HepG2 (cell line): ENCODE measurements around the gene RBBP8NL. TPM values are rescaled to one million over a fixed set of nuclear protein-coding genes. Genes with fewer than 3 reads are reported as not detected.

Source experiments
- ATF3 ChIP-seq: sonication (generic); formaldehyde crosslinking; IDR thresholded peaks from 2 replicates; pipeline ENCODE4 v1.4.0; 2020; ENCODE audit warnings: missing genetic modification reagents
- GLI4 ChIP-seq: sonication (generic); formaldehyde crosslinking; IDR thresholded peaks from 2 replicates; pipeline ENCODE4 v1.5.1; 2020; ENCODE audit warnings: missing genetic modification reagents, mild to moderate bottlenecking, moderate library complexity, borderline replicate concordance
- HDAC2 ChIP-seq: sonication (generic); formaldehyde crosslinking; IDR thresholded peaks from 2 replicates; pipeline ENCODE4 v1.4.0; 2020; ENCODE audit warnings: missing genetic modification reagents
- HNRNPK ChIP-seq: fragments of 200-400 bp; formaldehyde crosslinking; IDR thresholded peaks from 2 replicates; pipeline ENCODE4 v1.6.1; 2018; ENCODE audit warnings: low read length, low read depth, moderate library complexity, mild to moderate bottlenecking; ENCODE audit not compliant: poor library complexity, severe bottlenecking
- NFIB ChIP-seq: sonication (generic); formaldehyde crosslinking; IDR thresholded peaks from 2 replicates; pipeline ENCODE4 v1.9.0; 2021; ENCODE audit warnings: missing genetic modification reagents, mild to moderate bottlenecking, borderline replicate concordance
- REL ChIP-seq: sonication (generic); formaldehyde crosslinking; conservative IDR thresholded peaks from 2 replicates; pipeline ENCODE4 v1.8.0; 2022; ENCODE audit warnings: mild to moderate bottlenecking, missing genetic modification reagents, moderate library complexity
- SSRP1 ChIP-seq: IDR thresholded peaks from 2 replicates; pipeline ENCODE4 v1.6.1; 2016; ENCODE audit warnings: control low read depth
- ZFP62 ChIP-seq: sonication (generic); formaldehyde crosslinking; IDR thresholded peaks from 2 replicates; pipeline ENCODE4 v1.4.0; 2020; ENCODE audit warnings: missing genetic modification reagents
- ZMAT3 ChIP-seq: sonication (generic); formaldehyde crosslinking; conservative IDR thresholded peaks from 2 replicates; pipeline ENCODE4 v1.7.0; 2021; ENCODE audit warnings: missing genetic modification reagents
- ZNF264 ChIP-seq: sonication (generic); formaldehyde crosslinking; IDR thresholded peaks from 2 replicates; pipeline ENCODE4 v1.4.0; 2020; ENCODE audit warnings: missing genetic modification reagents
- ZNF317 ChIP-seq: sonication (generic); formaldehyde crosslinking; IDR thresholded peaks from 2 replicates; pipeline ENCODE4 v1.5.0; 2020; ENCODE audit warnings: mild to moderate bottlenecking, missing genetic modification reagents
- ZNF550 ChIP-seq: sonication (generic); formaldehyde crosslinking; IDR thresholded peaks from 2 replicates; pipeline ENCODE4 v1.4.0; 2020; ENCODE audit warnings: mild to moderate bottlenecking, missing genetic modification reagents, borderline replicate concordance
- ZNF790 ChIP-seq: sonication (generic); formaldehyde crosslinking; IDR thresholded peaks from 2 replicates; pipeline ENCODE4 v1.8.0; 2022; ENCODE audit warnings: missing genetic modification reagents, mild to moderate bottlenecking, borderline replicate concordance
- ZSCAN9 ChIP-seq: IDR thresholded peaks from 2 replicates; pipeline ENCODE4 v1.6.1; 2016; ENCODE audit warnings: borderline replicate concordance
- polyA plus RNA-seq, 8 experiments: library from polyadenylated mRNA; depleted of rRNA in 3 of 8; stranded (reverse) in 7 of 8; unstranded in 1 of 8; fragments of >200 nt; fragmentation: Illumina TruSeq in 4 of 8; extraction: Trizol in 4 of 8; gene quantifications; 2 replicates each; pipeline versions ENCODE4 v1.2.1 to v1.2.3, GENCODE V29; 2011 to 2016; ENCODE audit warnings: low read depth in 4 of 8, missing spikeins in 1 of 8, mixed read lengths in 1 of 8; ENCODE audit not compliant: insufficient read depth in 1 of 8
- total RNA-seq, 5 experiments: library from RNA; depleted of rRNA; stranded (reverse); fragments of >200 nt; fragmentation: Illumina TruSeq; extraction: Trizol; gene quantifications; 2 replicates each; pipeline ENCODE4 v1.2.3, GENCODE V29; 2016; ENCODE audit warnings: low read depth in 1 of 5
- TF ChIP-seq, protein P1 (sequence below): sonication (generic); formaldehyde crosslinking; IDR thresholded peaks from 2 replicates; pipeline ENCODE4 v1.9.0; 2021; ENCODE audit warnings: missing genetic modification reagents, mild to moderate bottlenecking, borderline replicate concordance
- TF ChIP-seq, protein P2 (sequence below): sonication (generic); formaldehyde crosslinking; IDR thresholded peaks from 2 replicates; pipeline ENCODE4 v1.5.1; 2020; ENCODE audit warnings: mild to moderate bottlenecking, missing genetic modification reagents
- TF ChIP-seq, protein P3 (sequence below): sonication (generic); formaldehyde crosslinking; IDR thresholded peaks from 2 replicates; pipeline ENCODE4 v1.5.0; 2020; ENCODE audit warnings: missing genetic modification reagents

RBBP8NL gene
- total and polyA plus RNA-seq, 2 of the 13 experiments (the other 11 are each of a cell fraction or from before 2014, with no cell fraction given), result 0.69 to 0.86 TPM

- TF ChIP-seq, protein P1, sequence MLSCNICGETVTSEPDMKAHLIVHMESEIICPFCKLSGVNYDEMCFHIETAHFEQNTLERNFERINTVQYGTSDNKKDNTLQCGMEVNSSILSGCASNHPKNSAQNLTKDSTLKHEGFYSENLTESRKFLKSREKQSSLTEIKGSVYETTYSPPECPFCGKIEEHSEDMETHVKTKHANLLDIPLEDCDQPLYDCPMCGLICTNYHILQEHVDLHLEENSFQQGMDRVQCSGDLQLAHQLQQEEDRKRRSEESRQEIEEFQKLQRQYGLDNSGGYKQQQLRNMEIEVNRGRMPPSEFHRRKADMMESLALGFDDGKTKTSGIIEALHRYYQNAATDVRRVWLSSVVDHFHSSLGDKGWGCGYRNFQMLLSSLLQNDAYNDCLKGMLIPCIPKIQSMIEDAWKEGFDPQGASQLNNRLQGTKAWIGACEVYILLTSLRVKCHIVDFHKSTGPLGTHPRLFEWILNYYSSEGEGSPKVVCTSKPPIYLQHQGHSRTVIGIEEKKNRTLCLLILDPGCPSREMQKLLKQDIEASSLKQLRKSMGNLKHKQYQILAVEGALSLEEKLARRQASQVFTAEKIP, result no peak
- TF ChIP-seq ZNF317, result no peak
- TF ChIP-seq HDAC2 (CRISPR knock-in tag), result no peak
- TF ChIP-seq ZFP62, result no peak
- TF ChIP-seq, protein P2, sequence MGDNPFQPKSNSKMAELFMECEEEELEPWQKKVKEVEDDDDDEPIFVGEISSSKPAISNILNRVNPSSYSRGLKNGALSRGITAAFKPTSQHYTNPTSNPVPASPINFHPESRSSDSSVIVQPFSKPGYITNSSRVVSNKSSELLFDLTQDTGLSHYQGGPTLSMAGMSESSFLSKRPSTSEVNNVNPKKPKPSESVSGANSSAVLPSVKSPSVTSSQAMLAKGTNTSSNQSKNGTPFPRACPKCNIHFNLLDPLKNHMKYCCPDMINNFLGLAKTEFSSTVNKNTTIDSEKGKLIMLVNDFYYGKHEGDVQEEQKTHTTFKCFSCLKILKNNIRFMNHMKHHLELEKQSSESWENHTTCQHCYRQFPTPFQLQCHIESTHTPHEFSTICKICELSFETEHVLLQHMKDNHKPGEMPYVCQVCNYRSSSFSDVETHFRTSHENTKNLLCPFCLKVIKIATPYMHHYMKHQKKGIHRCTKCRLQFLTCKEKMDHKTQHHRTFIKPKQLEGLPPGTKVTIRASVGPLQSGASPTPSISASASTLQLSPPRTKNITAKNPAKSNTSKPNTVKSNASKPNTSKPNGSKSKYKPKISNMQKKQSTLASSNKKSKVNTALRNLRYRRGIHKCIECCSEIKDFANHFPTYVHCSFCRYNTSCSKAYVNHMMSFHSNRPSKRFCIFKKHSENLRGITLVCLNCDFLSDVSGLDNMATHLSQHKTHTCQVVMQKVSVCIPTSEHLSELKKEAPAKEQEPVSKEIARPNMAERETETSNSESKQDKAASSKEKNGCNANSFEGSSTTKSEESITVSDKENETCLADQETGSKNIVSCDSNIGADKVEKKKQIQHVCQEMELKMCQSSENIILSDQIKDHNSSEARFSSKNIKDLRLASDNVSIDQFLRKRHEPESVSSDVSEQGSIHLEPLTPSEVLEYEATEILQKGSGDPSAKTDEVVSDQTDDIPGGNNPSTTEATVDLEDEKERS, result no peak
- TF ChIP-seq ZMAT3 (CRISPR knock-in tag), result no peak
- TF ChIP-seq ZNF790, result no peak
- TF ChIP-seq, protein P3, sequence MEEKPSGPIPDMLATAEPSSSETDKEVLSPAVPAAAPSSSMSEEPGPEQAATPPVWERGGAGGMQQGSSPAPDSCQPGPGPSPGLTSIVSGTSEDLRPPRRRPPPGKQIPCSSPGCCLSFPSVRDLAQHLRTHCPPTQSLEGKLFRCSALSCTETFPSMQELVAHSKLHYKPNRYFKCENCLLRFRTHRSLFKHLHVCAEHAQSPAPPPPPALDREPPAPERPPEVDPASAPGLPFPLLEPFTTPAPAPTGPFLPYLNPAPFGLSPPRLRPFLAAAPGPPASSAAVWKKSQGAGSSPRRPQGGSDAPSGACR (CRISPR knock-in tag), result no peak
- TF ChIP-seq ZNF264 (CRISPR knock-in tag), result no peak
- TF ChIP-seq ZNF550 (CRISPR knock-in tag), result 0 out of 2 replicates have a peak, but pooled peaks have one; percentile 83
- no peak for TF ChIP-seq GLI4
- no peak for TF ChIP-seq ATF3 (CRISPR knock-in tag)
- no peak for TF ChIP-seq SSRP1
- TF ChIP-seq ZSCAN9 (CRISPR knock-in tag), result no peak
- TF ChIP-seq HNRNPK, result no peak
- no peak for TF ChIP-seq REL (CRISPR knock-in tag)
- no peak for TF ChIP-seq NFIB
Observed at GRCh38 chr20:62409931-62410745, 17.2 kb downstream of the RBBP8NL start (continued).
